GM23338 (cell line): ENCODE measurements around the gene PCSK5. TPM values are rescaled to one million over a fixed set of nuclear protein-coding genes. Genes with fewer than 3 reads are reported as not detected.

Source experiments
- ATAC-seq: fragments of 200-7000 bp; cut with Tn5 transposase; 3 replicates; pipeline ENCODE4 v1.9.1; 2020
- DNase-seq: peaks from one replicate; pipeline ENCODE4 v3.0.0-alpha.2; 2015; ENCODE audit warnings: low spot score
- H2AFZ ChIP-seq: fragments of 200-600 bp; sonication (generic); 2 replicates; pipeline ENCODE4 v1.8.0; 2016; ENCODE audit warnings: antibody characterized with exemption, mild to moderate bottlenecking, moderate library complexity
- H3F3A ChIP-seq: fragments of 200-600 bp; sonication (generic); replicated peaks from 2 replicates; pipeline ENCODE4 v1.8.0; 2017; ENCODE audit warnings: antibody characterized with exemption, mixed run types, low read depth
- H3K27ac ChIP-seq: fragments of 200-600 bp; sonication (generic); 2 replicates; pipeline ENCODE4 v1.6.1; 2016; ENCODE audit warnings: low read depth
- H3K27me3 ChIP-seq: fragments of 200-600 bp; sonication (generic); 2 replicates; pipeline ENCODE4 v1.8.0; 2016; ENCODE audit warnings: mild to moderate bottlenecking, mixed run types, moderate library complexity; ENCODE audit not compliant: insufficient read depth
- H3K36me3 ChIP-seq: fragments of 200-600 bp; sonication (generic); 2 replicates; pipeline ENCODE4 v1.8.0; 2016; ENCODE audit warnings: mild to moderate bottlenecking; ENCODE audit not compliant: insufficient read depth
- H3K4me1 ChIP-seq: fragments of 200-600 bp; sonication (generic); 2 replicates; pipeline ENCODE4 v1.8.0; 2016; ENCODE audit warnings: mild to moderate bottlenecking, moderate library complexity; ENCODE audit not compliant: insufficient read depth
- H3K4me2 ChIP-seq: fragments of 200-600 bp; sonication (generic); 2 replicates; pipeline ENCODE4 v1.7.1; 2017; ENCODE audit warnings: mixed run types
- H3K4me3 ChIP-seq: fragments of 200-600 bp; sonication (generic); 2 replicates; pipeline ENCODE4 v1.6.1; 2016; ENCODE audit warnings: mixed run types
- H3K79me2 ChIP-seq: fragments of 200-600 bp; sonication (generic); replicated peaks from 2 replicates; pipeline ENCODE4 v1.8.0; 2017; ENCODE audit warnings: mild to moderate bottlenecking; ENCODE audit not compliant: insufficient read depth
- H3K9me2 ChIP-seq: fragments of 200-600 bp; sonication (generic); 2 replicates; pipeline ENCODE4 v1.8.0; 2017; ENCODE audit not compliant: insufficient read depth
- H4K20me1 ChIP-seq: fragments of 200-600 bp; sonication (generic); replicated peaks from 2 replicates; pipeline ENCODE4 v1.8.0; 2017; ENCODE audit warnings: mild to moderate bottlenecking; ENCODE audit not compliant: insufficient read depth
- H3K27ac Mint-ChIP-seq: 2 replicates; pipeline ENCODE4 v1.8.0; 2020; ENCODE audit warnings: inconsistent platforms, mild to moderate bottlenecking, moderate library complexity, mixed read lengths
- H3K27me3 Mint-ChIP-seq: 3 replicates; pipeline ENCODE4 v1.8.0; 2022; ENCODE audit warnings: low read depth, mild to moderate bottlenecking, moderate library complexity, mixed read lengths, inconsistent platforms; ENCODE audit not compliant: insufficient read depth, poor library complexity
- H3K36me3 Mint-ChIP-seq: 3 replicates; pipeline ENCODE4 v1.8.0; 2021; ENCODE audit warnings: low read depth, mild to moderate bottlenecking, inconsistent platforms, moderate library complexity, mixed read lengths
- H3K4me1 Mint-ChIP-seq: 3 replicates; pipeline ENCODE4 v1.8.0; 2020; ENCODE audit warnings: mild to moderate bottlenecking, inconsistent platforms, mixed read lengths
- H3K4me3 Mint-ChIP-seq: 3 replicates; pipeline ENCODE4 v1.8.0; 2021; ENCODE audit warnings: moderate library complexity, mild to moderate bottlenecking, inconsistent platforms, mixed read lengths
- H3K9me3 Mint-ChIP-seq: 3 replicates; pipeline ENCODE4 v1.8.0; 2020; ENCODE audit warnings: moderate library complexity, mild to moderate bottlenecking, inconsistent platforms, mixed read lengths
- CREB1 ChIP-seq: fragments of 250-450 bp; sonication (Bioruptor Pico); IDR thresholded peaks from 2 replicates; pipeline ENCODE4 v1.5.0; 2020; ENCODE audit warnings: low read depth, mild to moderate bottlenecking, moderate library complexity
- CTCF ChIP-seq, 2 experiments: fragments of 200-600 bp in 1 of 2; sonication (generic) in 1 of 2; conservative IDR thresholded peaks; 2 replicates each; pipeline versions ENCODE4 v1.5.1 to v1.6.1; 2016 to 2017; ENCODE audit warnings: antibody characterized with exemption in 2 of 2, low read depth in 2 of 2, mild to moderate bottlenecking in 2 of 2, moderate library complexity in 1 of 2
- ETS1 ChIP-seq: IDR thresholded peaks from 2 replicates; pipeline ENCODE4 v1.6.1; 2016; ENCODE audit warnings: antibody characterized with exemption
- EZH2 ChIP-seq: fragments of 200-600 bp; sonication (generic); IDR thresholded peaks from one replicate; pipeline ENCODE4 v1.8.0; 2017; ENCODE audit warnings: antibody characterized with exemption, mild to moderate bottlenecking, low read depth; ENCODE audit not compliant: unreplicated experiment
- EZH2phosphoT487 ChIP-seq: fragments of 200-600 bp; sonication (generic); IDR thresholded peaks from one replicate; pipeline ENCODE4 v1.8.1; 2018; ENCODE audit warnings: antibody characterized with exemption; ENCODE audit not compliant: unreplicated experiment
- JUNB ChIP-seq: IDR thresholded peaks from one replicate; pipeline ENCODE4 v1.6.1; 2016; ENCODE audit warnings: antibody characterized with exemption; ENCODE audit not compliant: unreplicated experiment
- POLR2AphosphoS5 ChIP-seq: IDR thresholded peaks from 2 replicates; pipeline ENCODE4 v1.6.1; 2016; ENCODE audit warnings: antibody characterized with exemption, low read depth
- STAT1 ChIP-seq: IDR thresholded peaks from one replicate; pipeline ENCODE4 v1.6.1; 2016; ENCODE audit warnings: antibody characterized with exemption; ENCODE audit not compliant: unreplicated experiment
- ZNF114 ChIP-seq: fragments of 250-450 bp; sonication (Bioruptor Pico); IDR thresholded peaks from 2 replicates; pipeline ENCODE4 v1.5.0; 2020; ENCODE audit warnings: mild to moderate bottlenecking, moderate library complexity
- ZNF462 ChIP-seq: fragments of 250-450 bp; sonication (Bioruptor Pico); IDR thresholded peaks from 2 replicates; pipeline ENCODE4 v1.5.0; 2020; ENCODE audit warnings: mild to moderate bottlenecking, moderate library complexity
- polyA plus RNA-seq: library from polyadenylated mRNA; unstranded; fragments of >200 nt; fragmentation: Nextera tagmentation; extraction: Ambion mirVana; gene quantifications from 2 replicates; pipeline ENCODE4 v1.2.1, GENCODE V29; 2016
- total RNA-seq: library from RNA; depleted of rRNA; stranded (reverse); fragments of >200 nt; shearing (Covaris generic); gene quantifications from 2 replicates; pipeline ENCODE4 v1.2.3, GENCODE V29; 2014

PCSK5 gene
- total and polyA plus RNA-seq, 2 experiments from 2014 or later: 12.3 to 34.8 TPM

- Mint-ChIP-seq H3K4me1 (peaks cover 3% of the 10 kb centered on the region; the same call in 2 of the 3 replicates), H3K36me3 (peaks cover 6% of the 10 kb centered on the region; the same call in 1 of the 3 replicates), H3K4me3 (no peak overlapping the region), H3K27me3 (peaks cover 1% of the 10 kb centered on the region), H3K9me3 (no peaks in the 10 kb centered on the region), H3K27ac (no peak overlapping the region)
- Histone ChIP-seq H3K4me1 (no peaks in the 10 kb centered on the region), H3K27ac (no peak overlapping the region), H3K27me3 (no peaks in the 10 kb centered on the region), H3K4me3 (no peak overlapping the region), H4K20me1 (peaks cover 4% of the 10 kb centered on the region; the same call in 1 of the 2 replicates), H3K79me2 (peaks cover 21% of the 10 kb centered on the region; the same call in 1 of the 2 replicates), H3K4me2 (no peak overlapping the region), H3K9me2 (no peaks in the 10 kb centered on the region), H3F3A (no peaks in the 10 kb centered on the region), H2AFZ (no peak overlapping the region), H3K36me3 (peaks cover 4% of the 10 kb centered on the region; the same call in 1 of the 2 replicates)
- no peak for TF ChIP-seq CREB1 (CRISPR knock-in tag)
- no peak for DNase-seq
- ATAC-seq: no peak
Observed at GRCh38 chr9:75939536-75940111, 49.2 kb downstream of the PCSK5 start.

- ATAC-seq: no peak
- Histone ChIP-seq H3K4me1 (no peaks in the 10 kb centered on the region), H2AFZ (no peak overlapping the region), H3K4me3 (no peak overlapping the region), H3K9me2 (no peaks in the 10 kb centered on the region), H3K27ac (peak overlapping the region; percentile 51; the same call in 1 of the 2 replicates), H3K4me2 (no peak overlapping the region), H3F3A (no peaks in the 10 kb centered on the region), H3K79me2 (peaks cover 26% of the 10 kb centered on the region; the same call in 1 of the 2 replicates), H4K20me1 (peaks cover 4% of the 10 kb centered on the region; the same call in 1 of the 2 replicates), H3K27me3 (no peaks in the 10 kb centered on the region), H3K36me3 (no peaks in the 10 kb centered on the region)
- TF ChIP-seq STAT1 (no peak), ZNF462 (CRISPR knock-in tag) (no peak), ZNF114 (CRISPR knock-in tag) (no peak), EZH2 (no peak), CTCF (conservative IDR thresholded peaks at IDR 0.05; ENCODE audit: low read depth in 2 of 2) (no peak), ETS1 (no peak), EZH2phosphoT487 (no peak), POLR2AphosphoS5 (no peak), JUNB (no peak)
- DNase-seq: no peak
- peaks cover 3% of the 10 kb centered on the region; the same call in 2 of the 3 replicates for H3K4me1 Mint-ChIP-seq
- H3K9me3 Mint-ChIP-seq: no peaks in the 10 kb centered on the region
- peaks cover 8% of the 10 kb centered on the region; the same call in 2 of the 3 replicates for H3K36me3 Mint-ChIP-seq
- no peaks in the 10 kb centered on the region for H3K27me3 Mint-ChIP-seq
- no peak overlapping the region for H3K4me3 Mint-ChIP-seq
- H3K27ac Mint-ChIP-seq: no peak overlapping the region; the same call in 1 of the 2 replicates
Observed at GRCh38 chr9:75941066-75941465, 50.6 kb downstream of the PCSK5 start.
